Left cardiac atrium (tissue), 4 donors: ENCODE data around the gene C6orf120. TPM values are rescaled to one million over a fixed set of nuclear protein-coding genes. Genes with fewer than 3 reads are reported as not detected.
A peak's percentile ranks its signal among the peaks of the same experiment; 100 is the strongest.
"Not testable (repeated sequence)": the region's sequence is repeated elsewhere in the genome, so short reads cannot be mapped to it uniquely, and the experiment has no call there.

Source experiments
- ATAC-seq, 2 donors: fragments of 200-7000 bp; cut with Tn5 transposase; one replicate each; pipeline ENCODE4 v1.9.1; 2020; ENCODE audit warnings: mild to moderate bottlenecking in 2 of 2, moderate library complexity in 2 of 2
- DNase-seq: peaks from one replicate; pipeline ENCODE4 v3.0.0-alpha.2; 2020
- intact Hi-C, 2 donors: fragments of 100-400 bp; cut with DNase I; formaldehyde crosslinking; loops; one replicate each; pipeline versions ENCODE4 v1.14.1 to v1.15.1; 2022 to 2023
- total RNA-seq, 2 donors: library from RNA; stranded (reverse); fragmentation: NEBNext Ultra II Directional; extraction: Animal tissue kit (Norgen Biotek cat#: 25700); gene quantifications; one replicate each; pipeline ENCODE4 v1.2.1, GENCODE V29; 2021
- donor health status: DM: no; HTN: yes; CAD: no.
- donor health status: DM: no; HTN: yes; CAD: no; lungs with severe emphysema.
- donor health status: DM: yes; HTN: yes; CAD: no.
- donor health status: Dilated cardiomyopathy.

C6orf120 gene
- total RNA-seq, 2 donors from 2014 or later, result 17.8 to 18.6 TPM

GRCh38 chr6:169675011-169675410, 26.9 kb upstream of the C6orf120 start:
- intact Hi-C loops, result no loop called here
- DNase-seq, result no peak
- no peak for ATAC-seq

- intact Hi-C loops, result no loop called here
- no peak for ATAC-seq
- no peak for DNase-seq
Observed at GRCh38 chr6:169677096-169677495, 24.8 kb upstream of the C6orf120 start.

GRCh38 chr6:169678342-169678741, 23.6 kb upstream of the C6orf120 start:
- intact Hi-C loops, result no loop called here
- DNase-seq (no peak), ATAC-seq (no peak)

- intact Hi-C loops, result no loop called here
- DNase-seq, result no peak
- ATAC-seq, result no peak
Observed at GRCh38 chr6:169684056-169684455, 17.9 kb upstream of the C6orf120 start.

- intact Hi-C loops, result no loop called here
- no peak for DNase-seq
Observed at GRCh38 chr6:169685860-169686259, 16.1 kb upstream of the C6orf120 start.

GRCh38 chr6:169689287-169689686, 12.6 kb upstream of the C6orf120 start:
- ATAC-seq (no peak), DNase-seq (no peak)
- intact Hi-C loops, result no loop called here

More at GRCh38 chr6:169685860-169686259, 16.1 kb upstream of the C6orf120 start:
- ATAC-seq, result no peak

- intact Hi-C loops, result no loop called here
- no peak for DNase-seq
Observed at GRCh38 chr6:169691260-169691659, 10.7 kb upstream of the C6orf120 start.

GRCh38 chr6:169692516-169692915, 9.4 kb upstream of the C6orf120 start:
- intact Hi-C loops, result no loop called here
- no peak for DNase-seq
- ATAC-seq, result no peak

More at GRCh38 chr6:169691260-169691659, 10.7 kb upstream of the C6orf120 start:
- no peak for ATAC-seq

GRCh38 chr6:169695131-169695530, 6.8 kb upstream of the C6orf120 start:
- DNase-seq (no peak), ATAC-seq (no peak)
- intact Hi-C loops, result no loop called here

- intact Hi-C loops, ATAC-seq, DNase-seq: not testable (repeated sequence)
Observed at GRCh38 chr6:169697115-169697514, 4.8 kb upstream of the C6orf120 start.

GRCh38 chr6:169700296-169700695, 1.6 kb upstream of the C6orf120 start:
- ATAC-seq (no peak), DNase-seq (no peak)
- intact Hi-C loops, result loop anchor here in 1 of 2 donors (10.0 kb wide), 1 partner anchor 55 kb away; the partner anchor contains the start of genes DYNLT2 and ERMARD

- DNase-seq (no peak), ATAC-seq (peak; percentile 9 to 12)
- intact Hi-C loops, result loop anchor here in 1 of 2 donors (10.0 kb wide), 1 partner anchor 53 kb away; the partner anchor contains the start of genes DYNLT2 and ERMARD
Observed at GRCh38 chr6:169701311-169701953, 494 bp upstream of the C6orf120 start.

- no peak for ATAC-seq
- no peak for DNase-seq
- intact Hi-C loops, result loop anchor here in 1 of 2 donors (10.0 kb wide), 1 partner anchor 52 kb away; the partner anchor contains the start of genes DYNLT2 and ERMARD
Observed at GRCh38 chr6:169702840-169703246, 917 bp downstream of the C6orf120 start.

- intact Hi-C loops, result loop anchor here in 1 of 2 donors (10.0 kb wide), 1 partner anchor 47 kb away; the partner anchor contains the start of genes DYNLT2 and ERMARD
- ATAC-seq (peak in 1 of 2 donors; percentile 33), DNase-seq (no peak)
Observed at GRCh38 chr6:169707772-169708171, 5.8 kb downstream of the C6orf120 start.

GRCh38 chr6:169709293-169709692, 7.4 kb downstream of the C6orf120 start:
- DNase-seq, result no peak
- no peak for ATAC-seq
- intact Hi-C loops, result loop anchor here in 1 of 2 donors (10.0 kb wide), 1 partner anchor 46 kb away; the partner anchor contains the start of genes DYNLT2 and ERMARD

GRCh38 chr6:169710009-169710408, 8.1 kb downstream of the C6orf120 start:
- no peak for DNase-seq
- ATAC-seq, result no peak
- intact Hi-C loops, result no loop called here

- ATAC-seq (no peak), DNase-seq (no peak)
- intact Hi-C loops, result no loop called here
Observed at GRCh38 chr6:169714178-169714577, 12.3 kb downstream of the C6orf120 start.

- intact Hi-C loops, result no loop called here
- ATAC-seq, result no peak
- DNase-seq, result no peak
Observed at GRCh38 chr6:169714595-169714994, 12.7 kb downstream of the C6orf120 start.

- DNase-seq (no peak), ATAC-seq (no peak)
- intact Hi-C loops, result no loop called here
Observed at GRCh38 chr6:169719117-169719516, 17.2 kb downstream of the C6orf120 start.

GRCh38 chr6:169720207-169720855, 18.4 kb downstream of the C6orf120 start:
- no peak for DNase-seq
- no peak for ATAC-seq
- intact Hi-C loops, result no loop called here
